Measurements from ENCODE around the gene CFAP251. TPM values are rescaled to one million over a fixed set of nuclear protein-coding genes. Genes with fewer than 3 reads are reported as not detected.

The CFAP251 gene
- polyA plus RNA-seq, 1 donor from 2014 or later: 4.0 TPM

DNA sequence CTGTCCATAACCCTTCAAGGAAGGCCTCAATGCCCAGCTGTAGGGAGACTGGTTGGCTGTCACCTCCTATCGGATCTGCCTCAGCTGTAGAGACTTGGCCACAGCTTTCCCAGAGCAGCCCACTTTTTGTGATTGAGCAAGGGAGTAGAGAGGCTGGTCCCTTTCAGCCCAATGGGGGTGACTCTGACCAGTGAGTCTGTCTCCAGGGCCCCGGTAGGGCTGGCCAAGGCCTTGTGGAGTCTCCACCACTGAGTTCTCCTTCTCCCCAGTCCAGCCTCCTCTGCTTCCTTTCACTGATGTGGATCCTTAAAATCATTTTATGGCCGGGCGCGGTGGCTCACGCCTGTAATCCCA lies 45.2 kb upstream of the CFAP251 start:
- TF ChIP-seq TAF1 (IDR thresholded peaks at IDR 0.05; ENCODE audit: low read depth): no peak
- no peak for TF ChIP-seq RAD21 (conservative IDR thresholded peaks at IDR 0.05)
- no peak for TF ChIP-seq SMC3 (conservative IDR thresholded peaks at IDR 0.05; ENCODE audit: poor library complexity)
- TF ChIP-seq, protein P1, sequence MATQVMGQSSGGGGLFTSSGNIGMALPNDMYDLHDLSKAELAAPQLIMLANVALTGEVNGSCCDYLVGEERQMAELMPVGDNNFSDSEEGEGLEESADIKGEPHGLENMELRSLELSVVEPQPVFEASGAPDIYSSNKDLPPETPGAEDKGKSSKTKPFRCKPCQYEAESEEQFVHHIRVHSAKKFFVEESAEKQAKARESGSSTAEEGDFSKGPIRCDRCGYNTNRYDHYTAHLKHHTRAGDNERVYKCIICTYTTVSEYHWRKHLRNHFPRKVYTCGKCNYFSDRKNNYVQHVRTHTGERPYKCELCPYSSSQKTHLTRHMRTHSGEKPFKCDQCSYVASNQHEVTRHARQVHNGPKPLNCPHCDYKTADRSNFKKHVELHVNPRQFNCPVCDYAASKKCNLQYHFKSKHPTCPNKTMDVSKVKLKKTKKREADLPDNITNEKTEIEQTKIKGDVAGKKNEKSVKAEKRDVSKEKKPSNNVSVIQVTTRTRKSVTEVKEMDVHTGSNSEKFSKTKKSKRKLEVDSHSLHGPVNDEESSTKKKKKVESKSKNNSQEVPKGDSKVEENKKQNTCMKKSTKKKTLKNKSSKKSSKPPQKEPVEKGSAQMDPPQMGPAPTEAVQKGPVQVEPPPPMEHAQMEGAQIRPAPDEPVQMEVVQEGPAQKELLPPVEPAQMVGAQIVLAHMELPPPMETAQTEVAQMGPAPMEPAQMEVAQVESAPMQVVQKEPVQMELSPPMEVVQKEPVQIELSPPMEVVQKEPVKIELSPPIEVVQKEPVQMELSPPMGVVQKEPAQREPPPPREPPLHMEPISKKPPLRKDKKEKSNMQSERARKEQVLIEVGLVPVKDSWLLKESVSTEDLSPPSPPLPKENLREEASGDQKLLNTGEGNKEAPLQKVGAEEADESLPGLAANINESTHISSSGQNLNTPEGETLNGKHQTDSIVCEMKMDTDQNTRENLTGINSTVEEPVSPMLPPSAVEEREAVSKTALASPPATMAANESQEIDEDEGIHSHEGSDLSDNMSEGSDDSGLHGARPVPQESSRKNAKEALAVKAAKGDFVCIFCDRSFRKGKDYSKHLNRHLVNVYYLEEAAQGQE (IDR thresholded peaks at IDR 0.05; ENCODE audit: borderline replicate concordance): no peak
- TF ChIP-seq EZH2 (IDR thresholded peaks at IDR 0.05; ENCODE audit: borderline replicate concordance, insufficient read depth, low read length, poor library complexity, severe bottlenecking): no peak
- TF ChIP-seq MXI1 (conservative IDR thresholded peaks at IDR 0.05; ENCODE audit: poor library complexity, severe bottlenecking): no peak
- TF ChIP-seq, protein P2, sequence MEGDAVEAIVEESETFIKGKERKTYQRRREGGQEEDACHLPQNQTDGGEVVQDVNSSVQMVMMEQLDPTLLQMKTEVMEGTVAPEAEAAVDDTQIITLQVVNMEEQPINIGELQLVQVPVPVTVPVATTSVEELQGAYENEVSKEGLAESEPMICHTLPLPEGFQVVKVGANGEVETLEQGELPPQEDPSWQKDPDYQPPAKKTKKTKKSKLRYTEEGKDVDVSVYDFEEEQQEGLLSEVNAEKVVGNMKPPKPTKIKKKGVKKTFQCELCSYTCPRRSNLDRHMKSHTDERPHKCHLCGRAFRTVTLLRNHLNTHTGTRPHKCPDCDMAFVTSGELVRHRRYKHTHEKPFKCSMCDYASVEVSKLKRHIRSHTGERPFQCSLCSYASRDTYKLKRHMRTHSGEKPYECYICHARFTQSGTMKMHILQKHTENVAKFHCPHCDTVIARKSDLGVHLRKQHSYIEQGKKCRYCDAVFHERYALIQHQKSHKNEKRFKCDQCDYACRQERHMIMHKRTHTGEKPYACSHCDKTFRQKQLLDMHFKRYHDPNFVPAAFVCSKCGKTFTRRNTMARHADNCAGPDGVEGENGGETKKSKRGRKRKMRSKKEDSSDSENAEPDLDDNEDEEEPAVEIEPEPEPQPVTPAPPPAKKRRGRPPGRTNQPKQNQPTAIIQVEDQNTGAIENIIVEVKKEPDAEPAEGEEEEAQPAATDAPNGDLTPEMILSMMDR (IDR thresholded peaks at IDR 0.05; ENCODE audit: poor library complexity, severe bottlenecking): no peak
- TF ChIP-seq POLR2AphosphoS5 (IDR thresholded peaks at IDR 0.05): no peak
- no peak for TF ChIP-seq EP300 (conservative IDR thresholded peaks at IDR 0.05; ENCODE audit: poor library complexity, severe bottlenecking)
- Histone ChIP-seq H3K9me3 (ENCODE audit: low read length) (no peaks in the 10 kb centered on the region), H3K4me2 (ENCODE audit: low read length) (no peak overlapping the region), H3K36me3 (ENCODE audit: insufficient read depth, low read length) (no peaks in the 10 kb centered on the region), H2AFZ (ENCODE audit: low read depth, low read length) (no peak overlapping the region), H3K79me2 (replicated peaks; ENCODE audit: insufficient read depth, low read length) (no peaks in the 10 kb centered on the region), H3K9me2 (ENCODE audit: insufficient read depth, low read length) (no peaks in the 10 kb centered on the region), H3K27me3 (ENCODE audit: insufficient read depth, low read depth, low read length) (no peaks in the 10 kb centered on the region), H4K20me1 (ENCODE audit: insufficient read depth) (no peaks in the 10 kb centered on the region), H3K27ac (ENCODE audit: low read length) (no peak overlapping the region), H3F3A (ENCODE audit: insufficient read depth, low read length, poor library complexity, severe bottlenecking) (no peaks in the 10 kb centered on the region), H3K4me3 (ENCODE audit: low read length) (no peak overlapping the region), H3K9ac (ENCODE audit: low read length) (no peak overlapping the region)

DNA sequence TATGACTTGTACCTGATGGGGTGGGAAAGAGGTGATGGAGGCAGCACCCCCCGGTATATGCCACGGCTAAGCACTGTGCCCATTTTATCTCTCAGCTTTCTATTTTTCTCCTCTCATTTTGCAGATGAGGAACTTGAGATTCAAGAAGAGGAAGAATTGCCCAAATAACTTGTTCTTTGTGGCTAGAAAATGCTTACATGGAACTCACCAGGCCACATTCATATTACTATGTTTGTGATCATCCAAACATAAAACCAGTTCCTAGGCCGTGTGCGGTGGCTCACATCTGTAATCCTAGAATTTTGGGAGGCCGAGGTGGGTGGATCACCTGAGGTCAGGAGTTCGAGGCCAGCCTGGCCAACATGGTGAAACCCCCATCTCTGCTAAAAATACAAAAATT lies 44.3 kb upstream of the CFAP251 start:
- Histone ChIP-seq H3K9me3 (ENCODE audit: low read length) (no peaks in the 10 kb centered on the region), H3K9me2 (ENCODE audit: insufficient read depth, low read length) (no peaks in the 10 kb centered on the region)

More for the DNA sequence above, 44.3 kb upstream of the CFAP251 start:
- Histone ChIP-seq H3K27me3 (ENCODE audit: insufficient read depth, low read depth, low read length) (no peaks in the 10 kb centered on the region), H3K4me2 (ENCODE audit: low read length) (no peak overlapping the region), H3K4me3 (ENCODE audit: low read length) (no peak overlapping the region), H3K79me2 (replicated peaks; ENCODE audit: insufficient read depth, low read length) (no peaks in the 10 kb centered on the region), H4K20me1 (ENCODE audit: insufficient read depth) (no peaks in the 10 kb centered on the region), H3K27ac (ENCODE audit: low read length) (no peak overlapping the region), H3F3A (ENCODE audit: insufficient read depth, low read length, poor library complexity, severe bottlenecking) (no peaks in the 10 kb centered on the region), H3K36me3 (ENCODE audit: insufficient read depth, low read length) (no peaks in the 10 kb centered on the region), H2AFZ (ENCODE audit: low read depth, low read length) (no peak overlapping the region), H3K9ac (ENCODE audit: low read length) (no peak overlapping the region)
- TF ChIP-seq EP300 (conservative IDR thresholded peaks at IDR 0.05; ENCODE audit: poor library complexity, severe bottlenecking) (no peak), SMC3 (conservative IDR thresholded peaks at IDR 0.05; ENCODE audit: poor library complexity) (no peak), POLR2AphosphoS5 (IDR thresholded peaks at IDR 0.05) (no peak), RAD21 (conservative IDR thresholded peaks at IDR 0.05) (no peak), EZH2 (IDR thresholded peaks at IDR 0.05; ENCODE audit: borderline replicate concordance, insufficient read depth, low read length, poor library complexity, severe bottlenecking) (no peak), TAF1 (IDR thresholded peaks at IDR 0.05; ENCODE audit: low read depth) (no peak), MXI1 (conservative IDR thresholded peaks at IDR 0.05; ENCODE audit: poor library complexity, severe bottlenecking) (no peak)
- TF ChIP-seq, protein P2 (IDR thresholded peaks at IDR 0.05; ENCODE audit: poor library complexity, severe bottlenecking): no peak
- TF ChIP-seq, protein P1 (IDR thresholded peaks at IDR 0.05; ENCODE audit: borderline replicate concordance): no peak
